AG09309 (cell line): ENCODE data around the gene NAB2.

ENCODE experiments used
- DNase-seq: peaks from one replicate; pipeline ENCODE4 v3.0.0-alpha.2; 2010; ENCODE audit warnings: low read depth
- H3K4me3 ChIP-seq: 2 replicates; pipeline ENCODE4 v1.5.1; 2011; ENCODE audit warnings: mild to moderate bottlenecking, low read depth, low read length, moderate library complexity; ENCODE audit not compliant: control insufficient read depth
- TF ChIP-seq, protein P1 (sequence below): IDR thresholded peaks from 2 replicates; pipeline ENCODE4 v1.5.1; 2011; ENCODE audit warnings: mild to moderate bottlenecking, low read depth, low read length, inconsistent platforms; ENCODE audit not compliant: insufficient read depth, control insufficient read depth; ENCODE audit errors: missing control alignments

The NAB2 gene

DNA sequence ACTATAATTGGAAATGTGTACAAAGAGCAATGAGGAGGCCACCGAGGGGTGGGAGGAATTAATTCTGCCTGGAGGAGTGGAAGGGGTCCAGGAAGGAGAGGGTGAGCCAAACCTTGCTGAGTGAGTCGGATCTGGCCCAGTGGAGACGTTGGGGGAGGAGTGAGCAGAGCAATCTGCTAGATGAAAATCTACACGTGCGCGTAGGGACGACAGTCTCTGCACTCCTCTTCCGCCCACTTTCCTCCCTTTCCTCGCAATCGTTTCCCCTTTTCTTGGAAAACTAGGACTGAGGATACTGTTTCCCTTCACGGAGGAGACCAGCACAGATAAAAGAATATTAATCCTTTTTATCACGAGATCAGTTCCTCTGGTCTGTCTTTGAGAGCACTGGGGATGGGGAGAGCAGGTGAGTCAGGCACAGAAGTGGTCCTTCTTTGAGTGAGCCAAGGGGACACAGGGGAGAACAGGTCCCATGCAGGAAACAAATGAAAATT is 2.9 kb upstream of the NAB2 start:
- TF ChIP-seq, protein P1, sequence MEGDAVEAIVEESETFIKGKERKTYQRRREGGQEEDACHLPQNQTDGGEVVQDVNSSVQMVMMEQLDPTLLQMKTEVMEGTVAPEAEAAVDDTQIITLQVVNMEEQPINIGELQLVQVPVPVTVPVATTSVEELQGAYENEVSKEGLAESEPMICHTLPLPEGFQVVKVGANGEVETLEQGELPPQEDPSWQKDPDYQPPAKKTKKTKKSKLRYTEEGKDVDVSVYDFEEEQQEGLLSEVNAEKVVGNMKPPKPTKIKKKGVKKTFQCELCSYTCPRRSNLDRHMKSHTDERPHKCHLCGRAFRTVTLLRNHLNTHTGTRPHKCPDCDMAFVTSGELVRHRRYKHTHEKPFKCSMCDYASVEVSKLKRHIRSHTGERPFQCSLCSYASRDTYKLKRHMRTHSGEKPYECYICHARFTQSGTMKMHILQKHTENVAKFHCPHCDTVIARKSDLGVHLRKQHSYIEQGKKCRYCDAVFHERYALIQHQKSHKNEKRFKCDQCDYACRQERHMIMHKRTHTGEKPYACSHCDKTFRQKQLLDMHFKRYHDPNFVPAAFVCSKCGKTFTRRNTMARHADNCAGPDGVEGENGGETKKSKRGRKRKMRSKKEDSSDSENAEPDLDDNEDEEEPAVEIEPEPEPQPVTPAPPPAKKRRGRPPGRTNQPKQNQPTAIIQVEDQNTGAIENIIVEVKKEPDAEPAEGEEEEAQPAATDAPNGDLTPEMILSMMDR: no peak
- DNase-seq: no peak
- H3K4me3 ChIP-seq: peak overlapping the region; percentile 80; the same call in 1 of the 2 replicates

DNA sequence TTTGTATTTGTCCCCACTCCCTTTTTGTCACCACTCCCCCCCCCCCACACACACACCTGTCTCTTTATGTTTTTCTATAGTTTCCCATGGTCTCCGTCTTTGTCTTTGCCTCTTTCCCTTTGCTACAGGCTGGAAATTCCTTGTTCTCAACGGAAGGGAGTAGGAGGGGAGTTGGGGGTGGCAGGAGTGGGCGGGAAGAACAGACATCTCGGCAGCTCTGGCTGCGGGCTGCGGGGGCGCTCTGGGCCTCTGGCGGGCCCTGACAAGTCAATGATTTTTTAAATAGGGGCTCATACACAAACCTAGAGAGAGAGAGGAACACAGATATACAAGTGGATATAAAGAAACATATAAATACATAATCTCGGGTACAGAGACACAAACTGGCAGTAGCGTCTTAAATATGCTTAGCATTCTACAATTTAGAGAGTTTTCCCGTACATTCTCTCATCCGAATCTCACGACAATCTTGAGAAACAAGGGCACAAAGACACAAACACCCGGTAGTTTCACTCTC is 2.4 kb upstream of the NAB2 start:
- TF ChIP-seq, protein P1: peak; percentile 40
- peak overlapping the region; percentile 80 for H3K4me3 ChIP-seq
- no peak for DNase-seq

DNA sequence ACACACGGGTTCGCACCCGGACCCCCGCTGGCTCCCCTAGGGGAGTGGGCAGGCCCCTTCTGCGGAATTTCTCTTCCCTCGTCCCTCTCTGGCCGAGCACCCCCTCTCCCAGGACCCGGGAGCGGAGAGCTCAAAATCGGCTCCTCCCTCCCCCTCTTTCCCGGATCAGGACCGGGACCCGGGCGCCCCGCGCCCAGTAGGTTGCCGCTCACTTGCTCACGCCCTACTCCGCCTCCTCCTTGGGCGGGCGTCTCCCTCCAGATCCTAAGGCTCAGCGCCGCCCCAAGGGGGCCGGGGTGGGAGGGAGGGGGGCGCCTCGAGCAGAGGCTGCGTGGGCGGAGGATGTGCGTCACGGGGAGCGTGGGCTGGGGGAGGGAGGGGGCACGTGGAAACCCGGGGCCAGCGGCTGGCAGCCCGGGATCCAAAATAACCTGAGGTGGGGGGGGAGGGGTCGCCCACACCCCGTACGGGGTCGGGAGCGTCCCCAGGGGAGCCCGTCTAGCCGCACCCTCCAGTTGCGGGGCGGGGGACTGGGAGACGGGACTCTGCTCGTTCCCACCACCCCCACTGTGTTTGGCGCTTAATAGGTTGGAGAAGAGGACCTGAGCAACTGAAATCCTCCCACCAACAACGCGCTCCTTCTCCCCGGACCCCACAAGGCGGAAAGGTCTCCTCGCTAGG is 1.8 kb upstream of the NAB2 start:
- H3K4me3 ChIP-seq: peak overlapping the region; percentile 80
- peak; percentile 60 for DNase-seq
- TF ChIP-seq, protein P1: no peak

DNA sequence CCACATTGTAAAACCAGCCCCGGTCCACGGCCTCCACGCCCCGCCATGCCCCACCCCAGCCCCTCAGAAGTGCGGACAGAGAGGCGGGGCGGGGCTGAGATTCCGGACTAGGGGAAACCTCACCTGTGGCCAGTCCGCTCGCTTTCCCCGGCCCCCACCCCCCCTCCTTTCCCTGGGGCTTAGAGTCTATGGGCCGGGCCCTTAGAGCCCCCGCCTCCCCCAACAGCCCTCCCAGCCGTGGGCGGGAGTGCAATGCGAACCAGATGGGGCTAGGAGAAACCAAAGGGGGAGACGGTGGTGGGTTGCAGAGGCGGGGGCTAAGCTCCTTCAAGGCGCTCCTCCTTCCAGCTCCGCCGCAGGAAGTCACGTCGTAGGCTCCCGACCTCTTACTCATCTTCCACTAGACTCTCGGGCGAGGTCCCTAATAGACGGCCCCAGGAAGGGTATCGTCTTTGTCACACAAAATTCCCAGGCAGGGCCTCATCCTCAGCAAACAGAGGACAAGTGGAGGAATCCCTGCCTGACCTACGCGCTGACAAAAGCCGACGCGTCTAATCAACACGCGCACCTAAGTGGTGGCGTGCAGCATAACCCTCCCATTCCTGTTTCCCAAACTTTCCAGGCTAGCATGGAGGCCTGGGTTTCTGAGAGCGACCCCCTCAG is 1.1 kb upstream of the NAB2 start:
- H3K4me3 ChIP-seq: peak overlapping the region; percentile 80
- TF ChIP-seq, protein P1: no peak
- peak; percentile 92 for DNase-seq

DNA sequence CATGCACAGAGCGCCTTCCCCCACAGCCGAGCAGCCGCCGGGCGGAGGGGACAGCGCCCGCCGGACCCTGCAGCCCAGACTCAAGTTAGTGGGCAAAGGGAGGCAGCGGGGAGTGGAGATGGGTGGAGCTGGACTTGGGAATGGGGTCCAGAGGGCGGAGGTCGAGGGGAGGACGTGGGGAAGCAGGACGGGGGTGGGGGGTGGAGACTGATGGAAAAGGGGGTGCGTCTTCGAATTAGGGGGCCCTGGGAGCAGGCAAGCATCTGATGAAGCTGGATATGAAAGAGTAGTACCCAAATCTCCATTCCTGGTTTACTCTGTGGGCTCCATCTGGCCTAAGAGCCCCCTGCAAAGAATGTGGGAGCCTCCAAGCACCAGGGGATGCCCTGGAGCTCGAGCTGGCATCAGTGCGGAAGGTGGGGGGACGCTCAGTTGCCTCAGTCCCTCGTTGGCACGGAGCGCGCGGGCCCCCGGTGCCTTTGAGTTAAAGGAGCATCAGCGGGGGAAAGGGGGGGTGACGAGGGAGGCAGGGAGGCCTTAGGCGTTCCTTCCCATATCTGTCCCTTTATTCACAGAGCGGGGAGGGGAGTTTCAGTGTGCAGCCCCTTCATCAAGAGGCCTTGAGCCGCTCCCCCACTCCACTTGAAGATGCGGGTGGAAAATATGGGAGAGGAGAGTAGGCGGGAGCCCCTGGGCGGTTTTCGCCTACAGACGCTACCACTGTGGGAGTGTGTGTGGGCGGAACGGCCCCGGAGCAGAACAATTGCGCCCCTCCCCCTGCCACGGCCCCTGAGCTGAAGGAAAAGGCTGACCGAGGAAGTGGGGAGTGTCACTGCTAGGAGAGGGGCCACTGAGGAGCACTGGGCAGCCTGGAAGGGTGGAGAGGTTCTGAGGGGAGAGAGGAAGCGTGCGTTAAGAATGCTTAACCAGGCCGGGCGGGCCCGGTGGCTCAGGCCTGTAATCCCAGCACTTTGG is 644 bp downstream of the NAB2 start:
- TF ChIP-seq, protein P1: no peak
- DNase-seq: no peak
- H3K4me3 ChIP-seq: peak overlapping the region; percentile 86

DNA sequence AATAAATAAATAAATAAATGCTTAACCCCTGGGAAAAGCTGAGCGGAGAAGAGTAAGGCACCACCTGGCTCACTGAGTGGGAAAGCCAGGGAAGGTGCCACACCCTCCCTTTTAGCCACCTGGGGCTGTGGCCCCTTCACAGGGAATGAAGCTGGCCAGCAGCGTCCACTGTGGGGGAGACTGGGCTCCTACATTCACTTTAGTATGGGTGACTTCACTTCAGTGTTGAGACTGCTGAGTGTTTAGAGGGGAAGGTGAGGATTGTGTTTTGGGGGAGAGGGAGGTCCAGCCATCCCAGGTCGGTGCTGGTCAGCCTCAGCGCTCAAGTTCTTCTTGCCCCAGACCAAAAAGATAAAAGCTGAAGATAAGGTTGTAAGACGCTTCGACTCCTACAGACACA is 1.6 kb downstream of the NAB2 start:
- peak overlapping the region; percentile 86 for H3K4me3 ChIP-seq
- TF ChIP-seq, protein P1: no peak
- no peak for DNase-seq
